Loucy (cell line): ENCODE results near the gene SLC9A4.

Source experiments
- EZH2phosphoT487 ChIP-seq: fragments of 200-600 bp; IDR thresholded peaks from 2 replicates; pipeline ENCODE4 v1.6.1; 2018; ENCODE audit warnings: antibody characterized with exemption, mild to moderate bottlenecking, moderate library complexity, borderline replicate concordance
- TF ChIP-seq, protein P1 (sequence below): fragments of 200-600 bp; sonication (generic); conservative IDR thresholded peaks from 2 replicates; pipeline ENCODE4 v1.5.1; 2014; ENCODE audit warnings: mild to moderate bottlenecking, antibody characterized with exemption, low read length

- TF ChIP-seq, protein P1, sequence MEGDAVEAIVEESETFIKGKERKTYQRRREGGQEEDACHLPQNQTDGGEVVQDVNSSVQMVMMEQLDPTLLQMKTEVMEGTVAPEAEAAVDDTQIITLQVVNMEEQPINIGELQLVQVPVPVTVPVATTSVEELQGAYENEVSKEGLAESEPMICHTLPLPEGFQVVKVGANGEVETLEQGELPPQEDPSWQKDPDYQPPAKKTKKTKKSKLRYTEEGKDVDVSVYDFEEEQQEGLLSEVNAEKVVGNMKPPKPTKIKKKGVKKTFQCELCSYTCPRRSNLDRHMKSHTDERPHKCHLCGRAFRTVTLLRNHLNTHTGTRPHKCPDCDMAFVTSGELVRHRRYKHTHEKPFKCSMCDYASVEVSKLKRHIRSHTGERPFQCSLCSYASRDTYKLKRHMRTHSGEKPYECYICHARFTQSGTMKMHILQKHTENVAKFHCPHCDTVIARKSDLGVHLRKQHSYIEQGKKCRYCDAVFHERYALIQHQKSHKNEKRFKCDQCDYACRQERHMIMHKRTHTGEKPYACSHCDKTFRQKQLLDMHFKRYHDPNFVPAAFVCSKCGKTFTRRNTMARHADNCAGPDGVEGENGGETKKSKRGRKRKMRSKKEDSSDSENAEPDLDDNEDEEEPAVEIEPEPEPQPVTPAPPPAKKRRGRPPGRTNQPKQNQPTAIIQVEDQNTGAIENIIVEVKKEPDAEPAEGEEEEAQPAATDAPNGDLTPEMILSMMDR: no peak
- TF ChIP-seq EZH2phosphoT487: no peak
These were observed 49.7 kb upstream of the SLC9A4 start for GRCh38 chr2:102423368-102423767.
